Effector memory CD4-positive, alpha-beta T cell (primary cell): ENCODE data around the gene PRKG1.

ENCODE experiments used
- DNase-seq, 3 donors: peaks; one replicate each; pipeline ENCODE4 v3.0.0-alpha.2; 2020
- H3K27ac ChIP-seq: 2 replicates; pipeline ENCODE4 v1.7.0; 2013; ENCODE audit warnings: mild to moderate bottlenecking, low read length, moderate library complexity; ENCODE audit not compliant: insufficient read depth, poor library complexity, severe bottlenecking
- H3K27me3 ChIP-seq: replicated peaks from 2 replicates; pipeline ENCODE4 v1.7.0; 2013; ENCODE audit warnings: mild to moderate bottlenecking, low read length; ENCODE audit not compliant: insufficient read depth, control insufficient read depth, poor library complexity, severe bottlenecking
- H3K36me3 ChIP-seq: 2 replicates; pipeline ENCODE4 v1.7.0; 2013; ENCODE audit warnings: mild to moderate bottlenecking, low read length, moderate library complexity; ENCODE audit not compliant: control insufficient read depth, insufficient read depth
- H3K4me1 ChIP-seq: 2 replicates; pipeline ENCODE4 v1.7.0; 2013; ENCODE audit warnings: low read length, mild to moderate bottlenecking; ENCODE audit not compliant: control insufficient read depth, insufficient read depth, poor library complexity, severe bottlenecking
- H3K4me3 ChIP-seq: 2 replicates; pipeline ENCODE4 v1.7.0; 2013; ENCODE audit warnings: low read length, low read depth, mild to moderate bottlenecking; ENCODE audit not compliant: insufficient read depth, poor library complexity, severe bottlenecking
- H3K9me3 ChIP-seq: 2 replicates; pipeline ENCODE4 v1.7.0; 2013; ENCODE audit warnings: mild to moderate bottlenecking, low read length, moderate library complexity; ENCODE audit not compliant: control insufficient read depth

PRKG1 gene

GRCh38 chr10:52128056-52128683 is 1053.9 kb downstream of the PRKG1 start:
- Histone ChIP-seq H3K4me1 (no peaks in the 10 kb centered on the region), H3K27me3 (no peaks in the 10 kb centered on the region), H3K9me3 (no peaks in the 10 kb centered on the region), H3K27ac (no peak overlapping the region), H3K4me3 (no peak overlapping the region), H3K36me3 (no peaks in the 10 kb centered on the region)
- DNase-seq: no peak

- Histone ChIP-seq H3K4me1 (no peaks in the 10 kb centered on the region), H3K4me3 (no peak overlapping the region), H3K27ac (no peak overlapping the region), H3K9me3 (no peaks in the 10 kb centered on the region), H3K27me3 (no peaks in the 10 kb centered on the region), H3K36me3 (no peaks in the 10 kb centered on the region)
- no peak for DNase-seq
Measured at GRCh38 chr10:52129410-52130178, 1055.3 kb downstream of the PRKG1 start.

- H3K27me3 ChIP-seq: no peaks in the 10 kb centered on the region
- H3K9me3 ChIP-seq: no peaks in the 10 kb centered on the region
- H3K36me3 ChIP-seq: no peaks in the 10 kb centered on the region
- no peak overlapping the region for H3K4me3 ChIP-seq
- H3K4me1 ChIP-seq: no peaks in the 10 kb centered on the region
- H3K27ac ChIP-seq: no peak overlapping the region
- no peak for DNase-seq
Measured at GRCh38 chr10:52135101-52135500, 1060.8 kb downstream of the PRKG1 start.

GRCh38 chr10:52136921-52137320 is 1062.6 kb downstream of the PRKG1 start:
- Histone ChIP-seq H3K4me1 (no peaks in the 10 kb centered on the region), H3K9me3 (no peaks in the 10 kb centered on the region), H3K27ac (no peak overlapping the region), H3K36me3 (no peaks in the 10 kb centered on the region), H3K4me3 (no peak overlapping the region), H3K27me3 (no peaks in the 10 kb centered on the region)
- DNase-seq: no peak

GRCh38 chr10:52143338-52143737 is 1069.1 kb downstream of the PRKG1 start:
- Histone ChIP-seq H3K9me3 (no peaks in the 10 kb centered on the region), H3K36me3 (no peaks in the 10 kb centered on the region), H3K4me1 (no peaks in the 10 kb centered on the region), H3K4me3 (no peak overlapping the region), H3K27ac (no peak overlapping the region), H3K27me3 (no peaks in the 10 kb centered on the region)
- no peak for DNase-seq

- H3K4me3 ChIP-seq: no peak overlapping the region
- no peaks in the 10 kb centered on the region for H3K9me3 ChIP-seq
- no peaks in the 10 kb centered on the region for H3K4me1 ChIP-seq
Measured at GRCh38 chr10:52145636-52146035, 1071.3 kb downstream of the PRKG1 start.

GRCh38 chr10:52146766-52147165 is 1072.5 kb downstream of the PRKG1 start:
- Histone ChIP-seq H3K4me1 (no peaks in the 10 kb centered on the region), H3K27me3 (no peaks in the 10 kb centered on the region), H3K9me3 (no peaks in the 10 kb centered on the region), H3K27ac (no peak overlapping the region), H3K36me3 (no peaks in the 10 kb centered on the region), H3K4me3 (no peak overlapping the region)
- DNase-seq: no peak

More at GRCh38 chr10:52145636-52146035, 1071.3 kb downstream of the PRKG1 start:
- Histone ChIP-seq H3K27ac (no peak overlapping the region), H3K36me3 (no peaks in the 10 kb centered on the region), H3K27me3 (no peaks in the 10 kb centered on the region)
- no peak for DNase-seq

GRCh38 chr10:52170776-52171175 is 1096.5 kb downstream of the PRKG1 start:
- Histone ChIP-seq H3K27me3 (no peaks in the 10 kb centered on the region), H3K9me3 (no peaks in the 10 kb centered on the region), H3K36me3 (no peaks in the 10 kb centered on the region), H3K4me3 (no peak overlapping the region), H3K4me1 (no peaks in the 10 kb centered on the region), H3K27ac (no peak overlapping the region)
- DNase-seq: no peak

GRCh38 chr10:52172581-52172980 is 1098.3 kb downstream of the PRKG1 start:
- Histone ChIP-seq H3K4me1 (no peaks in the 10 kb centered on the region), H3K36me3 (no peaks in the 10 kb centered on the region), H3K9me3 (no peaks in the 10 kb centered on the region), H3K27ac (no peak overlapping the region), H3K4me3 (no peak overlapping the region), H3K27me3 (no peaks in the 10 kb centered on the region)
- DNase-seq: no peak

GRCh38 chr10:52185256-52185655 is 1111.0 kb downstream of the PRKG1 start:
- Histone ChIP-seq H3K27me3 (no peaks in the 10 kb centered on the region), H3K4me1 (no peaks in the 10 kb centered on the region), H3K27ac (no peak overlapping the region), H3K9me3 (no peaks in the 10 kb centered on the region), H3K36me3 (no peaks in the 10 kb centered on the region), H3K4me3 (no peak overlapping the region)
- DNase-seq: no peak
